SK-N-SH treated with all-trans-retinoic acid at 6 μM for 48 hours (cell line): Measurements from ENCODE around the gene DNER.
"Not testable (repeated sequence)": the region's sequence is repeated elsewhere in the genome, so short reads cannot be mapped to it uniquely, and the experiment has no call there.

Experiments
- ATAC-seq: fragments of 200-7000 bp; cut with Tn5 transposase; 3 replicates; pipeline ENCODE4 v1.9.1; 2020; ENCODE audit warnings: mild to moderate bottlenecking, moderate library complexity
- ARNTL ChIP-seq: fragments of 450-650 bp; formaldehyde crosslinking; IDR thresholded peaks from 2 replicates; pipeline ENCODE4 v1.5.0; 2020; ENCODE audit warnings: low read depth, mild to moderate bottlenecking, moderate library complexity, borderline replicate concordance
- BACH2 ChIP-seq: fragments of 250-450 bp; sonication (Bioruptor Pico); IDR thresholded peaks from 2 replicates; pipeline ENCODE4 v1.9.0; 2021; ENCODE audit warnings: mild to moderate bottlenecking, borderline replicate concordance
- CSDC2 ChIP-seq: fragments of 250-450 bp; sonication (Bioruptor Pico); IDR thresholded peaks from 2 replicates; pipeline ENCODE4 v1.5.0; 2020; ENCODE audit warnings: mild to moderate bottlenecking, moderate library complexity
- CSRNP3 ChIP-seq: fragments of 250-450 bp; sonication (Bioruptor Pico); IDR thresholded peaks from 2 replicates; pipeline ENCODE4 v1.5.1; 2021; ENCODE audit warnings: mild to moderate bottlenecking, moderate library complexity
- ESRRG ChIP-seq: fragments of 250-450 bp; sonication (Bioruptor Pico); IDR thresholded peaks from 2 replicates; pipeline ENCODE4 v1.6.1; 2021; ENCODE audit warnings: mild to moderate bottlenecking
- GLIS3 ChIP-seq: fragments of 250-450 bp; sonication (Bioruptor Pico); IDR thresholded peaks from 2 replicates; pipeline ENCODE4 v1.5.0; 2020; ENCODE audit warnings: mild to moderate bottlenecking, moderate library complexity
- ISL1 ChIP-seq: fragments of 250-450 bp; sonication (Bioruptor Pico); IDR thresholded peaks from 2 replicates; pipeline ENCODE4 v2.1.2; 2022; ENCODE audit warnings: mild to moderate bottlenecking, moderate library complexity
- OSR1 ChIP-seq: fragments of 250-450 bp; sonication (Bioruptor Pico); IDR thresholded peaks from 2 replicates; pipeline ENCODE4 v1.8.0; 2022; ENCODE audit warnings: moderate library complexity, mild to moderate bottlenecking, inconsistent platforms
- PPARA ChIP-seq: fragments of 250-450 bp; sonication (Bioruptor Pico); IDR thresholded peaks from 2 replicates; pipeline ENCODE4 v1.5.0; 2020; ENCODE audit warnings: mild to moderate bottlenecking, borderline replicate concordance
- RARB ChIP-seq: fragments of 250-450 bp; sonication (Bioruptor Pico); IDR thresholded peaks from 2 replicates; pipeline ENCODE4 v1.8.0; 2021; ENCODE audit warnings: mild to moderate bottlenecking, moderate library complexity
- SNAI2 ChIP-seq: fragments of 250-450 bp; sonication (Bioruptor Pico); IDR thresholded peaks from 2 replicates; pipeline ENCODE4 v1.5.0; 2020; ENCODE audit warnings: mild to moderate bottlenecking, moderate library complexity
- TCF4 ChIP-seq: fragments of 250-450 bp; sonication (Bioruptor Pico); IDR thresholded peaks from 2 replicates; pipeline ENCODE4 v1.8.0; 2021; ENCODE audit warnings: mild to moderate bottlenecking, moderate library complexity, borderline replicate concordance
- TOX ChIP-seq: fragments of 250-450 bp; sonication (Bioruptor Pico); IDR thresholded peaks from 2 replicates; pipeline ENCODE4 v1.8.0; 2021; ENCODE audit warnings: mild to moderate bottlenecking, moderate library complexity, borderline replicate concordance
- ZC3H10 ChIP-seq: fragments of 250-450 bp; sonication (Bioruptor Pico); IDR thresholded peaks from 2 replicates; pipeline ENCODE4 v1.5.1; 2021; ENCODE audit warnings: mild to moderate bottlenecking, moderate library complexity
- ZFP3 ChIP-seq: fragments of 250-450 bp; sonication (Bioruptor Pico); IDR thresholded peaks from 2 replicates; pipeline ENCODE4 v1.5.0; 2020; ENCODE audit warnings: mild to moderate bottlenecking, moderate library complexity
- ZFP30 ChIP-seq: fragments of 450-650 bp; formaldehyde crosslinking; IDR thresholded peaks from 2 replicates; pipeline ENCODE4 v1.5.0; 2022; ENCODE audit warnings: mild to moderate bottlenecking, moderate library complexity
- ZNF565 ChIP-seq: fragments of 450-650 bp; formaldehyde crosslinking; conservative IDR thresholded peaks from 2 replicates; pipeline ENCODE4 v1.5.0; 2020; ENCODE audit warnings: low read depth, mild to moderate bottlenecking, moderate library complexity
- ZNF8 ChIP-seq: fragments of 450-650 bp; formaldehyde crosslinking; IDR thresholded peaks from 2 replicates; pipeline ENCODE4 v1.5.0; 2020; ENCODE audit warnings: mild to moderate bottlenecking, moderate library complexity
- TF ChIP-seq, protein P1 (sequence below): fragments of 250-450 bp; sonication (Bioruptor Pico); IDR thresholded peaks from 2 replicates; pipeline ENCODE4 v1.8.0; 2021; ENCODE audit warnings: low read depth, mild to moderate bottlenecking, moderate library complexity, borderline replicate concordance

DNER gene

GRCh38 chr2:229725716-229726574, 11.6 kb upstream of the DNER start (continued):
- TF ChIP-seq, protein P1, sequence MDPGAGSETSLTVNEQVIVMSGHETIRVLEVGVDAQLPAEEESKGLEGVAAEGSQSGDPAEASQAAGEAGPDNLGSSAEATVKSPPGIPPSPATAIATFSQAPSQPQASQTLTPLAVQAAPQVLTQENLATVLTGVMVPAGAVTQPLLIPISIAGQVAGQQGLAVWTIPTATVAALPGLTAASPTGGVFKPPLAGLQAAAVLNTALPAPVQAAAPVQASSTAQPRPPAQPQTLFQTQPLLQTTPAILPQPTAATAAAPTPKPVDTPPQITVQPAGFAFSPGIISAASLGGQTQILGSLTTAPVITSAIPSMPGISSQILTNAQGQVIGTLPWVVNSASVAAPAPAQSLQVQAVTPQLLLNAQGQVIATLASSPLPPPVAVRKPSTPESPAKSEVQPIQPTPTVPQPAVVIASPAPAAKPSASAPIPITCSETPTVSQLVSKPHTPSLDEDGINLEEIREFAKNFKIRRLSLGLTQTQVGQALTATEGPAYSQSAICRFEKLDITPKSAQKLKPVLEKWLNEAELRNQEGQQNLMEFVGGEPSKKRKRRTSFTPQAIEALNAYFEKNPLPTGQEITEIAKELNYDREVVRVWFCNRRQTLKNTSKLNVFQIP (CRISPR knock-in tag) = no peak
- TF ChIP-seq CSRNP3 (CRISPR knock-in tag) (no peak), ARNTL (CRISPR knock-in tag) (no peak), TOX (CRISPR knock-in tag) (no peak), RARB (CRISPR knock-in tag) (no peak), SNAI2 (CRISPR knock-in tag) (no peak), ESRRG (CRISPR knock-in tag) (no peak), ZNF8 (no peak), BACH2 (CRISPR knock-in tag) (no peak)

- not testable (repeated sequence) for ATAC-seq
These were observed 8.8 kb upstream of the DNER start for GRCh38 chr2:229723192-229723591.

DNA sequence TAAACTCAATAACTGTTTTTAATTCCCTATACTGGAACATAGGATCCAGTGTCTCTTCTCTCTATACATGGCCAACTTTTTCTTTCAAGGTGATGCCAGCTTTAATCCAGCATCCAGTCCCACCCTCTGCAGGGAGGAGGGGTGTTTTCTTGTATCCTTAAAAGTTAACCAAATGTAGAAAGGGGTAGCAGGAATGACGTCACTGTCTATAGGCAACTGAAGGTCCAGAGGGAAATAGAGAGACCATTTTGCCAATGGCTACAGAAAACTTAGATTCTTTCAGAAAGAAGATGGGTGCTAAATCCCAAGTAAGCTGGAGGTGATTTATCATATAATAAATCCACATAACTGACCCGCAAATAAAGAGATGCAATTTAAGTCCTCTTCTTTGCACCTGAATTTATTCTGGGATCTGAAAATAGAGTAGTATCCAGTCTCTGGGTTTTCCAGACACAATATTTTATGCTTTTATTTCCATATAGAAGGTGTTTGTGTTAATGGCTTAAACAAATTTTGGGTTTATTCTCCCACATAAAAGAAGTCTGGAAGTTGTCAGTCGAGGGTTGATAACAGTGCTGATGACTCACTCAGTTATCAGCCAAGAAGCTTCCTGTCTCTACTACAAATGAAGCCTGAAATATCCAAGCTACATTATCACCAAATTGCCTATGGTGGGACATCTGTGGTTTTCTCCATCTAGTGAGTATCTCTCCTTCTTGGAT, 5.7 kb upstream of the DNER start:
- TF ChIP-seq ZFP3 (no peak), ISL1 (0 out of 2 replicates have a peak, but pooled peaks have one; percentile 19)
- no peak for ATAC-seq

DNA sequence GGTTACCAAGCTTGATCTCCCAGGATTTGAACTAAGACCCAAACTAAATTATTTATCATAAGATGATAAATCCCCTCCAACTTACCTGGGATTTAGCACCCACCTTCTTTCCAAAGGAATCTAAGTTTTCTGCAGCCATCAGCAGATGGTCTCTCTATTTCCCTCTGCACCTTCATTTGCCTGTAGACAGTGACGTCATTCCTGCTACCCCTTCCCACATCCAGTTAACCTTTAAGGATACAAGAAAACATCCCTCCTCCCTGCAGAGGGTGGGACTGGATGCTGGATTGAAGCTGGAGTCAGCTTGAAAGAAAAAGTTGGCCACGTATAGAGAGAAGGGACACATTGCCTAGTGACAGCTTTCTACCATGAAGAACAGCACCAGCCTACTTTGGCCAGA, 3.7 kb upstream of the DNER start:
- TF ChIP-seq PPARA (CRISPR knock-in tag) (no peak), GLIS3 (CRISPR knock-in tag) (no peak)
- ATAC-seq = no peak

DNA sequence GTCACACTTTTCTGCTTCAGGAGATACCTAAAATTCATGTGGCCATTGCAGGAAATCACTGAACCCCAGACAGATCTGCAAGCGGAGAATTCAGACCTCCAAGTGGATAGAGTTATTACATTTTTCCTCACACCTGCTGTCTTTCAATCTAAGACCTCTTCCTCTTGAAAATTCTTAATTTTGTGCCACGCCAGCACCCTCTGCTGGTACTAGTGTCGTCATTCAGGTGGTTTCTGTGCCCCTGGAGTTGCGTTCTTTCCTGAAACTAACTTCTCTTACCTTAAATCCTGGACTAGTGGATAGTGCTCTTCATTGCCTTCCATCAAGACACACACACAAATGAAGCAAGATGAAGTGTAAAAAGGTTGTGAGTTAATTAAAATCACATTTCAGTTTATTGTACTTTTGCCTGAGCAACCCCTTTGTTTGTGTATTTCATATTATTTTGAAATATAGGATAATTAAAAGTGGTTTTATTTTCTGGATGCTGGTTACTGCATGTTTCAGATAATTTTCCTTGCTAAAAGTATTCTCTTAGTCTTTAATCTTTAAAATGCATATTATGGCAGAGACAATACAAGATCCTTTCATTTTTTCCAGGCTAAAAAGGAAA, 1.6 kb upstream of the DNER start:
- TF ChIP-seq ZC3H10 (CRISPR knock-in tag) (no peak), CSDC2 (CRISPR knock-in tag) (no peak), TCF4 (CRISPR knock-in tag) (no peak), ZFP3 (no peak), ZFP30 (CRISPR knock-in tag) (no peak), PPARA (CRISPR knock-in tag) (no peak), ISL1 (no peak), ZNF8 (no peak), TOX (CRISPR knock-in tag) (no peak), CSRNP3 (CRISPR knock-in tag) (no peak)
- peak; percentile 20; the same call in 1 of the 3 replicates for ATAC-seq

DNA sequence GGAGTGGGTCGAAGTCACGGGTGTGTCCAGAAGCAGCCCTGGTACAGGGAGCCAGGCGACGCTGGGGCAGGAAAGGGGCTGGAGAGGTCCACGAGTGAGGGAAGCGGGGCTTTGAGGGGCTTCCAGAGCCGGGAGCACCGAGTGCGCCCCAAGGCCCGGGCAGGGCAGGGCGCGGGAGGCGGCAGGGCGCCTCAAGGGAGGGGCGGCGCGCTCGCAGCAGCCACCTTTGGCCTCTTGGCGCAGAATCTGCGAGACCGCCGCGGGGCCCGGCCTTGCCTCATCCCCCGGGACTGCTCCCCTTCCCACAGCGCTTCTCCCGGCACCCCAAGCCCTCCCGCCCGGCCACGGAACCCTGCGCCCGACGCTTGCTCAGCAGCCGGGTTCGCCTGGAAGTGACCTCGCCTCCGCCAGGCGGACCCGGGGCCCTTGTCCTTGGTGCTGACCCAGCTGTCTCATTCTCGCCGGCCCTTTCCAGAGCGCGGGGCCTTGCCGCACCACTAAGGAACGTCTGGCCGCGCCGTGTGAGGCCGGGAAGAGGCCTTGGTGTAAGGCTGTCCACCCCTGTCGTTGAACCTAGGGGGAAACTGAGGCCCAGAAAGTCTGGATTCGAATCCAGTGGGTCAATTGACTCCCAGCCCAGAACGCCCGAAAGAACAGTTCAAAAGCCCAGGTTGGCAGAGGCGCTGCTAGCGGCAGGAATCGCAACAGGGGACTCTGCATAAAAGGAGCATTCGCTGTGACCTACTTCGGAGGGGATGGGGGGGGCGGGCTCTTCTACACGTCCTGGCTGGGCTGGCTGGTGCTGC, 584 bp upstream of the DNER start:
- peak; percentile 93 for ATAC-seq
- TF ChIP-seq ZC3H10 (CRISPR knock-in tag) (no peak), BACH2 (CRISPR knock-in tag) (no peak), ESRRG (CRISPR knock-in tag) (no peak), ARNTL (CRISPR knock-in tag) (no peak), CSRNP3 (CRISPR knock-in tag) (no peak), ZNF565 (CRISPR knock-in tag) (no peak), OSR1 (CRISPR knock-in tag) (no peak)
- TF ChIP-seq, protein P1 (CRISPR knock-in tag) = no peak
